Measurements from ENCODE around the gene RFX6. TPM values are rescaled to one million over a fixed set of nuclear protein-coding genes. Genes with fewer than 3 reads are reported as not detected.

Gene RFX6
- polyA plus RNA-seq, 2 donors: 0.01 TPM; not detected in 1

GRCh38 chr6:116979560-116979959, 102.5 kb downstream of the RFX6 start:
- WGBS, 2 donors: 83 to 84% methylated on average over 1 of the region's 1 CpG
- no peaks in the 10 kb centered on the region for H3K4me1 ChIP-seq (ENCODE audit: control insufficient read depth in 2 of 2, insufficient read depth in 2 of 2, low read length in 1 of 2)
- no peak overlapping the region for H3K4me3 ChIP-seq (ENCODE audit: low read depth in 1 of 2, low read length in 2 of 2)
- H3K27me3 ChIP-seq (ENCODE audit: control insufficient read depth in 1 of 2, insufficient read depth in 2 of 2, low read length in 2 of 2): peaks cover 0 to 2% of the 10 kb centered on the region in 2 donors
- H3K27ac ChIP-seq (ENCODE audit: low read depth in 2 of 2, low read length in 1 of 2): no peak overlapping the region
- no peaks in the 10 kb centered on the region for H3K9me3 ChIP-seq (ENCODE audit: control insufficient read depth in 2 of 2, insufficient read depth in 1 of 2, low read depth in 1 of 2, low read length in 1 of 2)
- H3K36me3 ChIP-seq (ENCODE audit: control insufficient read depth in 2 of 2, insufficient read depth in 2 of 2, low read length in 1 of 2): no peaks in the 10 kb centered on the region

Other genes with a start within 250 kb of the RFX6 start
- gene ZUP1, start 208.5 kb upstream of the RFX6 start, polyA plus RNA-seq: 10 to 100 TPM in 1 of 2 donors, 1 to 10 TPM in 1; 6.9 to 12.7 TPM
- 1 to 10 TPM; 1.1 to 1.2 TPM for gene KPNA5, start 196.0 kb upstream of the RFX6 start, polyA plus RNA-seq
- 1 to 10 TPM in 1 of 2 donors, under 1 TPM in 1; 0.71 to 1.6 TPM for gene FAM162B, start 111.5 kb upstream of the RFX6 start, polyA plus RNA-seq
- gene GPRC6A, start 48.2 kb upstream of the RFX6 start, polyA plus RNA-seq: not detected

Data from esophagus (tissue), 2 donors.